Hematopoietic multipotent progenitor cell treated with erythropoietin and hydrocortisone succinate and interleukin-3 and kit ligand, for 4 days (in vitro differentiated cells): ENCODE measurements around the gene GET3.
"Not testable (repeated sequence)": the region's sequence is repeated elsewhere in the genome, so short reads cannot be mapped to it uniquely, and the experiment has no call there.

Source experiments
- DNase-seq: peaks from one replicate; pipeline ENCODE4 v3.0.0-alpha.2; 2015

The GET3 gene

GRCh38 chr19:12793290-12794195 is 56.2 kb downstream of the GET3 start:
- peak; percentile 95 for DNase-seq

- peak; percentile 29 for DNase-seq
Observed at GRCh38 chr19:12794196-12794941, 57.1 kb downstream of the GET3 start.

GRCh38 chr19:12794971-12795381 is 57.7 kb downstream of the GET3 start:
- DNase-seq = no peak

GRCh38 chr19:12796146-12797071 is 59.1 kb downstream of the GET3 start:
- peak; percentile 92 for DNase-seq

GRCh38 chr19:12797141-12797587 is 59.9 kb downstream of the GET3 start:
- DNase-seq = no peak

GRCh38 chr19:12797607-12798006 is 60.3 kb downstream of the GET3 start:
- DNase-seq = not testable (repeated sequence)
